ENCODE data around the gene EMB. TPM values are rescaled to one million over a fixed set of nuclear protein-coding genes. Genes with fewer than 3 reads are reported as not detected.
"Not testable (repeated sequence)": the region's sequence is repeated elsewhere in the genome, so short reads cannot be mapped to it uniquely, and the experiment has no call there.

EMB gene
- total RNA-seq, 2 donors from 2014 or later = 15.0 to 43.6 TPM

- intact Hi-C loops (cut with DNase I); DNase-seq (ENCODE audit: low spot score): not testable (repeated sequence)
These were observed 76.4 kb downstream of the EMB start for GRCh38 chr5:50364535-50365309.

- intact Hi-C loops (cut with DNase I) = no loop called here
- DNase-seq (ENCODE audit: low spot score) = no peak
These were observed 81.9 kb downstream of the EMB start for GRCh38 chr5:50359187-50359586.

GRCh38 chr5:50352382-50352781 lies 88.7 kb downstream of the EMB start:
- intact Hi-C loops (cut with DNase I) = no loop called here
- DNase-seq (ENCODE audit: low spot score) = no peak

Other genes with a start within 250 kb of the EMB start
- gene PARP8, start 225.3 kb upstream of the EMB start, total RNA-seq = 10 to 100 TPM; 20.4 to 27.4 TPM

Measured in posterior vena cava (tissue), 2 donors.